SK-N-SH treated with all-trans-retinoic acid at 6 μM for 48 hours (cell line): ENCODE measurements around the gene FUT3.

Experiments used
- ARNTL ChIP-seq: fragments of 450-650 bp; formaldehyde crosslinking; IDR thresholded peaks from 2 replicates; pipeline ENCODE4 v1.5.0; 2020; ENCODE audit warnings: low read depth, mild to moderate bottlenecking, moderate library complexity, borderline replicate concordance
- BACH2 ChIP-seq: fragments of 250-450 bp; sonication (Bioruptor Pico); IDR thresholded peaks from 2 replicates; pipeline ENCODE4 v1.9.0; 2021; ENCODE audit warnings: mild to moderate bottlenecking, borderline replicate concordance
- CREB5 ChIP-seq: fragments of 250-450 bp; sonication (Bioruptor Pico); IDR thresholded peaks from 2 replicates; pipeline ENCODE4 v1.5.1; 2020; ENCODE audit warnings: low read depth, mild to moderate bottlenecking, moderate library complexity
- PATZ1 ChIP-seq: fragments of 250-450 bp; sonication (Bioruptor Pico); IDR thresholded peaks from 2 replicates; pipeline ENCODE4 v1.8.0; 2020; ENCODE audit warnings: mild to moderate bottlenecking, moderate library complexity, borderline replicate concordance
- RARB ChIP-seq: fragments of 250-450 bp; sonication (Bioruptor Pico); IDR thresholded peaks from 2 replicates; pipeline ENCODE4 v1.8.0; 2021; ENCODE audit warnings: mild to moderate bottlenecking, moderate library complexity
- SNAI2 ChIP-seq: fragments of 250-450 bp; sonication (Bioruptor Pico); IDR thresholded peaks from 2 replicates; pipeline ENCODE4 v1.5.0; 2020; ENCODE audit warnings: mild to moderate bottlenecking, moderate library complexity
- TCF4 ChIP-seq: fragments of 250-450 bp; sonication (Bioruptor Pico); IDR thresholded peaks from 2 replicates; pipeline ENCODE4 v1.8.0; 2021; ENCODE audit warnings: mild to moderate bottlenecking, moderate library complexity, borderline replicate concordance
- TOX ChIP-seq: fragments of 250-450 bp; sonication (Bioruptor Pico); IDR thresholded peaks from 2 replicates; pipeline ENCODE4 v1.8.0; 2021; ENCODE audit warnings: mild to moderate bottlenecking, moderate library complexity, borderline replicate concordance
- ZFP3 ChIP-seq: fragments of 250-450 bp; sonication (Bioruptor Pico); IDR thresholded peaks from 2 replicates; pipeline ENCODE4 v1.5.0; 2020; ENCODE audit warnings: mild to moderate bottlenecking, moderate library complexity
- ZFP30 ChIP-seq: fragments of 450-650 bp; formaldehyde crosslinking; IDR thresholded peaks from 2 replicates; pipeline ENCODE4 v1.5.0; 2022; ENCODE audit warnings: mild to moderate bottlenecking, moderate library complexity
- ZNF565 ChIP-seq: fragments of 450-650 bp; formaldehyde crosslinking; conservative IDR thresholded peaks from 2 replicates; pipeline ENCODE4 v1.5.0; 2020; ENCODE audit warnings: low read depth, mild to moderate bottlenecking, moderate library complexity
- ZNF8 ChIP-seq: fragments of 450-650 bp; formaldehyde crosslinking; IDR thresholded peaks from 2 replicates; pipeline ENCODE4 v1.5.0; 2020; ENCODE audit warnings: mild to moderate bottlenecking, moderate library complexity

- TF ChIP-seq TCF4 (no peak), RARB (CRISPR knock-in tag) (no peak), ZFP30 (CRISPR knock-in tag) (no peak), PATZ1 (CRISPR knock-in tag) (no peak), ARNTL (no peak), CREB5 (CRISPR knock-in tag) (no peak), ZFP3 (no peak), BACH2 (CRISPR knock-in tag) (no peak), ZNF565 (CRISPR knock-in tag) (no peak), TOX (no peak), ZNF8 (CRISPR knock-in tag) (no peak), SNAI2 (CRISPR knock-in tag) (no peak)
Measured at GRCh38 chr19:5896365-5897076, 45.3 kb upstream of the FUT3 start.
